Psoas muscle (tissue), 8 donors: Measurements from ENCODE around the gene NEUROG3. TPM values are rescaled to one million over a fixed set of nuclear protein-coding genes. Genes with fewer than 3 reads are reported as not detected.

Experiments used
- ATAC-seq, 4 donors: fragments of 200-7000 bp; cut with Tn5 transposase; one replicate each; pipeline ENCODE4 v1.9.1; 2020; ENCODE audit warnings: moderate library complexity in 3 of 4, mild to moderate bottlenecking in 2 of 4
- DNase-seq, 2 donors: peaks; one replicate each; pipeline ENCODE4 v3.0.0-alpha.2; 2020
- H3K27ac ChIP-seq: fragments of 200-600 bp; one replicate; pipeline ENCODE4 v1.8.0; 2022
- H3K27me3 ChIP-seq, 3 donors: fragments of 200-600 bp in 1 of 3; one replicate each; pipeline versions ENCODE4 v1.6.1 to v1.8.0; 2013 to 2022; ENCODE audit warnings: low read length in 2 of 3, mild to moderate bottlenecking in 2 of 3, moderate library complexity in 1 of 3; ENCODE audit not compliant: insufficient read depth in 3 of 3
- H3K36me3 ChIP-seq, 2 donors: fragments of 200-600 bp in 1 of 2; one replicate each; pipeline versions ENCODE4 v1.6.1 to v1.8.0; 2013 to 2022; ENCODE audit warnings: low read depth in 1 of 2, mild to moderate bottlenecking in 1 of 2, moderate library complexity in 1 of 2; ENCODE audit not compliant: insufficient read depth in 1 of 2
- H3K4me1 ChIP-seq: fragments of 200-600 bp; one replicate; pipeline ENCODE4 v1.8.0; 2022
- H3K4me3 ChIP-seq: fragments of 200-600 bp; one replicate; pipeline ENCODE4 v1.8.0; 2022; ENCODE audit warnings: mild to moderate bottlenecking
- H3K9me3 ChIP-seq: fragments of 200-600 bp; one replicate; pipeline ENCODE4 v1.8.0; 2022
- WGBS, 3 donors: extraction: QIAGEN DNeasy Blood & Tissue Kit; methylation state at CpG; one replicate each; pipeline versions ENCODE4 v1.1.6 to v1.1.7; 2013; 5-methylcytosine and 5-hydroxymethylcytosine counted together
- intact Hi-C, 2 donors: fragments of 100-400 bp; cut with DNase I; formaldehyde crosslinking; loops; one replicate each; pipeline versions ENCODE4 v1.11.0 to v1.14.2; 2022
- polyA plus RNA-seq, 3 donors: library from polyadenylated mRNA; stranded (reverse); fragments of 200-250 nt; gene quantifications; one replicate each; pipeline ENCODE4 v1.2.3, GENCODE V29; 2013
- total RNA-seq, 4 donors: library from RNA; stranded (reverse); fragmentation: NEBNext Ultra II Directional in 2 of 4; extraction: Animal tissue kit (Norgen Biotek cat#: 25700) in 2 of 4; gene quantifications; one replicate each; pipeline versions ENCODE4 v1.2.1 to v1.2.4, GENCODE V29; 2021 to 2023
- TF ChIP-seq, protein P1 (sequence below): fragments of 200-600 bp; IDR thresholded peaks from one replicate; pipeline ENCODE4 v1.8.0; 2022; ENCODE audit warnings: antibody characterized with exemption
- donor health status: healthy with polysubstance abuse.
- donor health status: DM: no; HTN: no; CAD: no; lungs with moderate emphysema.
- donor health status: Bipolar disorder and iron deficiency.
- donor health status: healthy.
- donor health status: DM: yes; HTN: yes; CAD: no.
- donor health status: DM: no; HTN: no; CAD: no.
- donor health status: DM: no; HTN: no; CAD: no.
- donor health status: DM: yes; HTN: yes; CAD: no.

NEUROG3 gene
- total and polyA plus RNA-seq, 7 donors: 0.01 TPM; not detected in 6

- Histone ChIP-seq H3K36me3 (no peaks in the 10 kb centered on the region), H3K9me3 (no peaks in the 10 kb centered on the region), H3K4me3 (no peak overlapping the region), H3K27me3 (no peaks in the 10 kb centered on the region), H3K27ac (no peak overlapping the region), H3K4me1 (no peaks in the 10 kb centered on the region)
- TF ChIP-seq, protein P1, sequence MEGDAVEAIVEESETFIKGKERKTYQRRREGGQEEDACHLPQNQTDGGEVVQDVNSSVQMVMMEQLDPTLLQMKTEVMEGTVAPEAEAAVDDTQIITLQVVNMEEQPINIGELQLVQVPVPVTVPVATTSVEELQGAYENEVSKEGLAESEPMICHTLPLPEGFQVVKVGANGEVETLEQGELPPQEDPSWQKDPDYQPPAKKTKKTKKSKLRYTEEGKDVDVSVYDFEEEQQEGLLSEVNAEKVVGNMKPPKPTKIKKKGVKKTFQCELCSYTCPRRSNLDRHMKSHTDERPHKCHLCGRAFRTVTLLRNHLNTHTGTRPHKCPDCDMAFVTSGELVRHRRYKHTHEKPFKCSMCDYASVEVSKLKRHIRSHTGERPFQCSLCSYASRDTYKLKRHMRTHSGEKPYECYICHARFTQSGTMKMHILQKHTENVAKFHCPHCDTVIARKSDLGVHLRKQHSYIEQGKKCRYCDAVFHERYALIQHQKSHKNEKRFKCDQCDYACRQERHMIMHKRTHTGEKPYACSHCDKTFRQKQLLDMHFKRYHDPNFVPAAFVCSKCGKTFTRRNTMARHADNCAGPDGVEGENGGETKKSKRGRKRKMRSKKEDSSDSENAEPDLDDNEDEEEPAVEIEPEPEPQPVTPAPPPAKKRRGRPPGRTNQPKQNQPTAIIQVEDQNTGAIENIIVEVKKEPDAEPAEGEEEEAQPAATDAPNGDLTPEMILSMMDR: no peak
- intact Hi-C loops: no loop called here
- no peak for ATAC-seq
- no peak for DNase-seq
- WGBS, 3 donors: 62 to 71% (median 70%) methylated on average over 4 of the region's 4 CpGs
Measured at GRCh38 chr10:69616358-69616757, 43.1 kb upstream of the NEUROG3 start.

GRCh38 chr10:69614130-69614529 lies 40.9 kb upstream of the NEUROG3 start:
- Histone ChIP-seq H3K36me3 (no peaks in the 10 kb centered on the region), H3K4me3 (no peak overlapping the region), H3K27ac (no peak overlapping the region), H3K4me1 (no peaks in the 10 kb centered on the region), H3K9me3 (peaks cover 3% of the 10 kb centered on the region), H3K27me3 (no peaks in the 10 kb centered on the region)
- DNase-seq (no peak), ATAC-seq (no peak)
- TF ChIP-seq, protein P1: no peak
- intact Hi-C loops: no loop called here
- WGBS, 3 donors: 88 to 91% (median 90%) methylated on average over 1 of the region's 1 CpG

- H3K36me3 ChIP-seq: no peaks in the 10 kb centered on the region
- no peak for DNase-seq
Measured at GRCh38 chr10:69612760-69613159, 39.5 kb upstream of the NEUROG3 start.

GRCh38 chr10:69609077-69609476 lies 35.9 kb upstream of the NEUROG3 start:
- Histone ChIP-seq H3K4me1 (no peaks in the 10 kb centered on the region), H3K4me3 (no peak overlapping the region), H3K9me3 (peaks cover 3% of the 10 kb centered on the region), H3K27me3 (peaks cover 0 to 3% (median under 1%) of the 10 kb centered on the region in 3 donors), H3K27ac (no peak overlapping the region), H3K36me3 (no peaks in the 10 kb centered on the region)
- ATAC-seq: no peak
- TF ChIP-seq, protein P1: no peak
- 44 to 93% (median 88%) methylated on average over 1 of the region's 1 CpG for WGBS, 3 donors
- intact Hi-C loops: no loop called here
- DNase-seq: no peak

More at GRCh38 chr10:69612760-69613159, 39.5 kb upstream of the NEUROG3 start:
- intact Hi-C loops: no loop called here
- Histone ChIP-seq H3K4me1 (no peaks in the 10 kb centered on the region), H3K9me3 (peaks cover 3% of the 10 kb centered on the region), H3K4me3 (no peak overlapping the region), H3K27ac (no peak overlapping the region), H3K27me3 (no peaks in the 10 kb centered on the region)
- ATAC-seq: no peak
- TF ChIP-seq, protein P1: no peak

DNA sequence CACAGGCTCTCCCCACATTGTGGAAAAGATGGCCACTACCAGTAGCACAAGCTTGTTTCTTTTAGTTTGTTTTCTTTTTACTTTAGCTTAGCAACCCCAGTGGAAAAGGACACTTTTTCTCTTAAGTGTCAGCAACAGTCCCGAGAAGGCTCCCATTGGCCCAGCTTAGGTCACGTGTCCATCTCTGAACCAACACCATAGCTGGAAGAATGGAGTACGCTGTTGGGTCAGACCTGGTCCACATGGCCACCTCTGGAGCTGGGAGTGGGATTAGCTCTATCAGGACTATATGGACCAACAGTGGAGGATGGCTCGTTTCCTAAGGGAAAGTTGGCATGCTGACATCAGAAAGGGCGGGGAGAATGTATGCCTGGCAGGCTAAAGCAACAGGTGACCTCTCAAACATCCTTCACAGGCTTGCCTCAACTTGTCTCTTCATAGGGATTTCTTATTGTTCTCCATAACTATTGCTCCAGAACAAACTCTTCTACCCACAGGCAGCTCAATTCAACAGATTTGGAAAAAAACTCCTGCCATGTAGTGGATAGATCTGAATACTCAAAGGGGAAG lies 27.6 kb upstream of the NEUROG3 start:
- H3K9me3 ChIP-seq: no peaks in the 10 kb centered on the region
- DNase-seq (no peak), ATAC-seq (no peak)
- H3K4me3 ChIP-seq: no peak overlapping the region
- TF ChIP-seq, protein P1: no peak
- H3K36me3 ChIP-seq: no peaks in the 10 kb centered on the region
- 60 to 77% (median 76%) methylated on average over 5 of the region's 5 CpGs for WGBS, 3 donors
- no peaks in the 10 kb centered on the region for H3K4me1 ChIP-seq
- intact Hi-C loops: no loop called here
- no peak overlapping the region for H3K27ac ChIP-seq
- peaks cover 7 to 38% (median 9%) of the 10 kb centered on the region in 3 donors for H3K27me3 ChIP-seq
